H9 (cell line): ENCODE measurements around the gene RAC2. TPM values are rescaled to one million over a fixed set of nuclear protein-coding genes. Genes with fewer than 3 reads are reported as not detected.

Experiments
- DNase-seq: peaks from one replicate; pipeline ENCODE4 v3.0.0-alpha.2; 2017
- H2AFZ ChIP-seq: one replicate; pipeline ENCODE4 v1.6.1; 2013; ENCODE audit warnings: mild to moderate bottlenecking, low read length, control low read depth, moderate library complexity
- H2AK5ac ChIP-seq: 2 replicates; pipeline ENCODE4 v1.6.1; 2013; ENCODE audit warnings: low read length, control low read depth, mixed read lengths; ENCODE audit not compliant: insufficient read length
- H2BK120ac ChIP-seq: one replicate; pipeline ENCODE4 v1.6.1; 2013; ENCODE audit warnings: low read depth, mild to moderate bottlenecking, low read length, control low read depth, inconsistent platforms; ENCODE audit not compliant: poor library complexity, severe bottlenecking
- H2BK12ac ChIP-seq: 2 replicates; pipeline ENCODE4 v1.6.1; 2013; ENCODE audit warnings: low read length, control low read depth, mixed read lengths, low read depth; ENCODE audit not compliant: insufficient read length
- H2BK15ac ChIP-seq: 2 replicates; pipeline ENCODE4 v1.6.1; 2013; ENCODE audit warnings: low read depth, low read length, control low read depth
- H2BK20ac ChIP-seq: one replicate; pipeline ENCODE4 v1.6.1; 2013; ENCODE audit warnings: low read depth, mild to moderate bottlenecking, low read length, control low read depth, inconsistent platforms; ENCODE audit not compliant: poor library complexity, severe bottlenecking
- H2BK5ac ChIP-seq: 2 replicates; pipeline ENCODE4 v1.6.1; 2013; ENCODE audit warnings: low read length, control low read depth, mixed read lengths; ENCODE audit not compliant: insufficient read length
- H3K14ac ChIP-seq: 2 replicates; pipeline ENCODE4 v1.6.1; 2013; ENCODE audit warnings: low read length, control low read depth; ENCODE audit not compliant: insufficient read depth
- H3K18ac ChIP-seq: 2 replicates; pipeline ENCODE4 v1.6.1; 2013; ENCODE audit warnings: low read depth, mild to moderate bottlenecking, mixed read lengths, low read length, control low read depth; ENCODE audit not compliant: insufficient read length
- H3K23ac ChIP-seq: 2 replicates; pipeline ENCODE4 v1.6.1; 2013; ENCODE audit warnings: low read length, control low read depth, mixed read lengths, low read depth; ENCODE audit not compliant: insufficient read length
- H3K23me2 ChIP-seq: 2 replicates; pipeline ENCODE4 v1.6.1; 2013; ENCODE audit warnings: low read depth, mild to moderate bottlenecking, mixed read lengths, low read length, control low read depth; ENCODE audit not compliant: insufficient read length, poor library complexity, severe bottlenecking
- H3K27ac ChIP-seq: 2 replicates; pipeline ENCODE4 v1.5.1; 2013; ENCODE audit warnings: low read length, control low read depth, mixed read lengths, low read depth; ENCODE audit not compliant: insufficient read length
- H3K27me3 ChIP-seq: 2 replicates; pipeline ENCODE4 v1.6.1; 2013; ENCODE audit warnings: low read length, control low read depth, inconsistent platforms; ENCODE audit not compliant: insufficient read depth
- H3K4ac ChIP-seq: 2 replicates; pipeline ENCODE4 v1.6.1; 2013; ENCODE audit warnings: low read depth, mild to moderate bottlenecking, control low read depth, inconsistent platforms, low read length, moderate library complexity
- H3K4me1 ChIP-seq: 2 replicates; pipeline ENCODE4 v1.6.1; 2013; ENCODE audit warnings: low read length, control low read depth, inconsistent platforms; ENCODE audit not compliant: insufficient read depth
- H3K4me2 ChIP-seq: 2 replicates; pipeline ENCODE4 v1.6.1; 2013; ENCODE audit warnings: low read length, control low read depth, mixed read lengths; ENCODE audit not compliant: insufficient read length, insufficient read depth
- H3K56ac ChIP-seq: 2 replicates; pipeline ENCODE4 v1.6.1; 2013; ENCODE audit warnings: low read depth, mild to moderate bottlenecking, mixed read lengths, low read length, control low read depth; ENCODE audit not compliant: insufficient read length
- H3K79me1 ChIP-seq: 2 replicates; pipeline ENCODE4 v1.6.1; 2013; ENCODE audit warnings: low read depth, mild to moderate bottlenecking, moderate library complexity, low read length, control low read depth, inconsistent platforms; ENCODE audit not compliant: insufficient read depth, poor library complexity, severe bottlenecking
- H3K79me2 ChIP-seq: 2 replicates; pipeline ENCODE4 v1.6.1; 2013; ENCODE audit warnings: low read length, control low read depth, inconsistent platforms; ENCODE audit not compliant: insufficient read depth
- H3K9ac ChIP-seq: 2 replicates; pipeline ENCODE4 v1.6.1; 2013; ENCODE audit warnings: low read length, control low read depth, mixed read lengths; ENCODE audit not compliant: insufficient read length; ENCODE audit errors: extremely low read depth
- H3K9me3 ChIP-seq: one replicate; pipeline ENCODE4 v1.6.1; 2013; ENCODE audit warnings: low read depth, low read length, inconsistent platforms; ENCODE audit not compliant: control insufficient read depth
- H3T11ph ChIP-seq: one replicate; pipeline ENCODE4 v1.6.1; 2013; ENCODE audit warnings: mild to moderate bottlenecking, low read length, control low read depth, inconsistent platforms
- H4K20me1 ChIP-seq: one replicate; pipeline ENCODE4 v1.6.1; 2013; ENCODE audit not compliant: control insufficient read depth, insufficient read length, insufficient read depth
- H4K5ac ChIP-seq: 2 replicates; pipeline ENCODE4 v1.6.1; 2013; ENCODE audit warnings: low read depth, mild to moderate bottlenecking, mixed read lengths, low read length, control low read depth; ENCODE audit not compliant: insufficient read length
- H4K8ac ChIP-seq: replicated peaks from 2 replicates; pipeline ENCODE4 v1.6.1; 2013; ENCODE audit warnings: low read length, control low read depth, mixed read lengths, low read depth; ENCODE audit not compliant: insufficient read length
- H4K91ac ChIP-seq: 2 replicates; pipeline ENCODE4 v1.6.1; 2013; ENCODE audit warnings: low read depth, mild to moderate bottlenecking, moderate library complexity, mixed read lengths, low read length, control low read depth; ENCODE audit not compliant: insufficient read length
- H3K27ac Mint-ChIP-seq, 3 experiments: 2 replicates in 2 of 3; 3 replicates in 1 of 3; pipeline ENCODE4 v1.8.0; 2020 to 2021; ENCODE audit warnings: mixed read lengths in 3 of 3, mild to moderate bottlenecking in 1 of 3, moderate library complexity in 1 of 3
- H3K27me3 Mint-ChIP-seq: 2 replicates; pipeline ENCODE4 v1.8.0; 2021; ENCODE audit warnings: low read depth, mild to moderate bottlenecking, moderate library complexity, mixed read lengths
- H3K36me3 Mint-ChIP-seq, 3 experiments: 2 replicates in 2 of 3; 3 replicates in 1 of 3; pipeline ENCODE4 v1.8.0; 2020 to 2021; ENCODE audit warnings: low read depth in 3 of 3, mixed read lengths in 3 of 3; ENCODE audit not compliant: insufficient read depth in 1 of 3
- H3K4me1 Mint-ChIP-seq, 2 experiments: 2 replicates each; pipeline ENCODE4 v1.8.0; 2020; ENCODE audit warnings: mixed read lengths in 2 of 2
- H3K4me3 Mint-ChIP-seq, 2 experiments: 2 replicates in 1 of 2; 3 replicates in 1 of 2; pipeline ENCODE4 v1.8.0; 2020 to 2021; ENCODE audit warnings: mild to moderate bottlenecking in 2 of 2, mixed read lengths in 2 of 2, moderate library complexity in 1 of 2
- H3K9me3 Mint-ChIP-seq, 2 experiments: 2 replicates in 1 of 2; 3 replicates in 1 of 2; pipeline ENCODE4 v1.8.0; 2020; ENCODE audit warnings: mild to moderate bottlenecking in 2 of 2, mixed read lengths in 2 of 2, moderate library complexity in 1 of 2
- CTCF ChIP-seq: fragments of 200-600 bp; sonication (generic); conservative IDR thresholded peaks from 3 replicates; pipeline ENCODE4 v1.8.0; 2021; ENCODE audit warnings: antibody characterized with exemption, mild to moderate bottlenecking
- WGBS: extraction: QIAGEN DNeasy Blood & Tissue Kit; methylation state at CpG from one replicate; pipeline ENCODE4 v1.1.7; 2013; ENCODE audit warnings: missing lambda C conversion rate, low lambda C conversion rate, mixed read lengths; ENCODE audit not compliant: insufficient read length; ENCODE audit errors: extremely low coverage; 5-methylcytosine and 5-hydroxymethylcytosine counted together
- total RNA-seq: library from RNA; stranded (reverse); gene quantifications from 2 replicates; pipeline ENCODE4 v1.2.1, GENCODE V29; 2021

The RAC2 gene
- total RNA-seq, 1 experiment from 2014 or later: 2.8 TPM

- Histone ChIP-seq H3K14ac (no peak overlapping the region), H2AK5ac (no peak overlapping the region), H3K56ac (no peak overlapping the region), H4K8ac (no peak overlapping the region), H3K27ac (no peak overlapping the region), H4K5ac (no peak overlapping the region), H3K4ac (no peak overlapping the region), H3K79me1 (no peaks in the 10 kb centered on the region), H2BK5ac (no peak overlapping the region), H2BK120ac (no peak overlapping the region), H3K23me2 (no peaks in the 10 kb centered on the region), H3K27me3 (no peaks in the 10 kb centered on the region), H3K4me2 (no peak overlapping the region), H3K9ac (no peak overlapping the region), H3K4me1 (0 out of 2 replicates have a peak, but pooled peaks cover 5% of the 10 kb centered on the region), H3K18ac (no peak overlapping the region), H2AFZ (no peak overlapping the region), H3K9me3 (no peaks in the 10 kb centered on the region), H3K79me2 (no peaks in the 10 kb centered on the region), H4K91ac (no peak overlapping the region), H2BK12ac (no peak overlapping the region), H4K20me1 (peaks cover 3% of the 10 kb centered on the region), H3T11ph (no peak overlapping the region), H2BK20ac (no peak overlapping the region), H3K23ac (no peak overlapping the region), H2BK15ac (no peak overlapping the region)
- peak; percentile 91 for TF ChIP-seq CTCF
- DNase-seq: peak; percentile 78
- H3K27me3 Mint-ChIP-seq: peaks cover 63% of the 10 kb centered on the region
- peaks cover 18 to 33% of the 10 kb centered on the region in 2 experiments for H3K4me1 Mint-ChIP-seq
- H3K9me3 Mint-ChIP-seq: peaks cover 18 to 22% of the 10 kb centered on the region in 2 experiments
- no peak overlapping the region for H3K27ac Mint-ChIP-seq
- 0 out of 5 replicates have a peak overlapping the region, but pooled peaks of 1 of the 2 experiments have one; percentile 1 for H3K4me3 Mint-ChIP-seq
- peaks cover 2 to 12% (median 2%) of the 10 kb centered on the region in 3 experiments; a peak in 5 of 7 replicates for H3K36me3 Mint-ChIP-seq
- no CpG with 5 or more reads among the region's 14 CpGs for WGBS
Measured at GRCh38 chr22:37260901-37261336, 16.9 kb upstream of the RAC2 start.
